Activated naive CD4-positive, alpha-beta T cell treated with anti-CD3 and anti-CD28 coated beads for 36 hours (primary cell): Measurements from ENCODE around the gene PHACTR1. TPM values are rescaled to one million over a fixed set of nuclear protein-coding genes. Genes with fewer than 3 reads are reported as not detected.

ENCODE experiments used
- CTCF ChIA-PET: fragments of 350-600 bp; sonication (Branson Sonifier 250); formaldehyde crosslinking; loops from one replicate; lab custom pipeline; 2021; ENCODE audit warnings: antibody characterized with exemption; lab: Charles Lee
- DNase-seq: peaks from one replicate; pipeline ENCODE4 v3.0.0-alpha.2; 2020
- H3K27ac Mint-ChIP-seq: one replicate; pipeline ENCODE4 v1.8.0; 2021; ENCODE audit warnings: mild to moderate bottlenecking, mixed read lengths
- H3K27me3 Mint-ChIP-seq: one replicate; pipeline ENCODE4 v1.8.0; 2021; ENCODE audit warnings: low read depth, mixed read lengths
- H3K36me3 Mint-ChIP-seq: one replicate; pipeline ENCODE4 v1.8.0; 2021; ENCODE audit warnings: low read depth, mixed read lengths
- H3K4me1 Mint-ChIP-seq: one replicate; pipeline ENCODE4 v1.8.0; 2021; ENCODE audit warnings: low read depth, mixed read lengths
- H3K4me3 Mint-ChIP-seq: one replicate; pipeline ENCODE4 v1.8.0; 2021; ENCODE audit warnings: mild to moderate bottlenecking, moderate library complexity, mixed read lengths
- H3K9me3 Mint-ChIP-seq: one replicate; pipeline ENCODE4 v1.8.0; 2021; ENCODE audit warnings: mixed read lengths
- intact Hi-C: fragments of 100-400 bp; cut with micrococcal nuclease; formaldehyde crosslinking; loops from one replicate; pipeline ENCODE4 v1.15.1; 2023
- total RNA-seq, 2 experiments: library from RNA; stranded (reverse); gene quantifications; one replicate each; pipeline ENCODE4 v1.2.3, GENCODE V29; 2021

Gene PHACTR1
- total RNA-seq, 2 experiments from 2014 or later = 0.31 TPM; not detected in 1

- intact Hi-C loops = no loop called here
- H3K9me3 Mint-ChIP-seq = no peaks in the 10 kb centered on the region
- no peaks in the 10 kb centered on the region for H3K36me3 Mint-ChIP-seq
- DNase-seq = no peak
- peaks cover 8% of the 10 kb centered on the region for H3K27me3 Mint-ChIP-seq
- CTCF ChIA-PET = no interaction called here
- no peak overlapping the region for H3K27ac Mint-ChIP-seq
- no peaks in the 10 kb centered on the region for H3K4me1 Mint-ChIP-seq
- no peak overlapping the region for H3K4me3 Mint-ChIP-seq
Observed at GRCh38 chr6:13081189-13081563, 364.6 kb downstream of the PHACTR1 start.

- no peaks in the 10 kb centered on the region for H3K9me3 Mint-ChIP-seq
- H3K4me1 Mint-ChIP-seq = no peaks in the 10 kb centered on the region
- no peak for DNase-seq
- intact Hi-C loops = no loop called here
- H3K36me3 Mint-ChIP-seq = no peaks in the 10 kb centered on the region
- no peak overlapping the region for H3K4me3 Mint-ChIP-seq
- H3K27ac Mint-ChIP-seq = no peak overlapping the region
- CTCF ChIA-PET = no interaction called here
- H3K27me3 Mint-ChIP-seq = peaks cover 3% of the 10 kb centered on the region
Observed at GRCh38 chr6:13089296-13089994, 372.9 kb downstream of the PHACTR1 start.

DNA sequence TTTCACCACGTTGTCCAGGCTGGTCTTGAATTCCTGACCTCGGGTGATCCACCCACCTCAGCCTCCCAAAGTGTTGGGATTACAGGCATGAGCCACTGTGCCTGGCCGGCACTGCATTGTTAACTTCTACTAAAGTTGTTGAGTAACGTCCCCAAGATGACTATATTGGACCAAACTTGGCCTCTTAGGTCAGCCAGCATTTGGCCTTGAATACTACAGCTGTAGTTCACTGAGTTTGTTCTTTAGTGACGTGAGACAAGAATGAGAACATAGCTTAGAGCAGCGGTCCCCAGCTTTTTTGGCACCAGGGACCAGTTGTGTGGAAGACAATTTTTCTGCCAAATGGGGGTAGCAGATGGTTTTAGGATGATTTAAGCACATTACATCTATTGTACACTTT, 374.6 kb downstream of the PHACTR1 start:
- H3K4me1 Mint-ChIP-seq = no peaks in the 10 kb centered on the region
- no peak for DNase-seq
- intact Hi-C loops = no loop called here
- no peak overlapping the region for H3K4me3 Mint-ChIP-seq
- CTCF ChIA-PET = interaction anchor here (0.6 kb wide), 1 partner anchor 92 kb away, joined by 3 read pairs; no protein-coding TSS in a partner anchor
- H3K27me3 Mint-ChIP-seq = peaks cover 3% of the 10 kb centered on the region
- no peak overlapping the region for H3K27ac Mint-ChIP-seq
- H3K36me3 Mint-ChIP-seq = no peaks in the 10 kb centered on the region
- no peaks in the 10 kb centered on the region for H3K9me3 Mint-ChIP-seq

DNA sequence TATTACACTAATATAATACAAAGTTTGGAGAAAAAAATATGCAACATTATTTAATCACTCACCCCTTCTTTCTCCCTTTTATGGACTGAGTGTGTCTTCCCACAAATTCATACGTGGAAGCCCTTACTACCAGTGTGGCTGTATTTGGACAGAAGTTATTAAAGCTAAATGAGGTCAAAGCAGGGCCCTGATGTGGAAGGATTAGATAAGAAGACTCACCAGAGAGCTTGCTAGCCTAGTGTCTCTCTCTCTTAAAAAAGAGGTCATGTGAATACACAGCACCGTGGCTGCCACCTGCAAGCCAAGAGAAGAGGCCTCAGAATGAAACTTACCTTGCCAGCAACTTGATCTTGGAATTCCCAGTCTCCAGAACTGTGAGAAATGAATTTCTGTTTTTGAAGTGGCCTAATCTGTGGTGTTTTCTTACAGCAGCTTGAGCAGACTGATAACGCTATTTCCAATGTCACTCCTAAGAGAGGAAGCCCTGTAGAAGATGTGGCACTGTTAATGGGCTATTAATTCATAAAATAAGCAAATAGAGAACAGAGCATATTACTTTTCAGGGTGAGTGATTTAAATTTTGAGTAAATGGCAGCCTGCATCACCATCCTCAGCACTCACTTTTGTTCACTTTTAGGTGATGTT, 378.3 kb downstream of the PHACTR1 start:
- Mint-ChIP-seq H3K27ac (no peak overlapping the region), H3K4me1 (no peaks in the 10 kb centered on the region), H3K4me3 (no peak overlapping the region), H3K27me3 (no peaks in the 10 kb centered on the region), H3K9me3 (no peaks in the 10 kb centered on the region), H3K36me3 (no peaks in the 10 kb centered on the region)
- no peak for DNase-seq
- CTCF ChIA-PET = interaction anchor here (0.7 kb wide), 1 partner anchor 9 kb away, joined by 3 read pairs; no protein-coding TSS in a partner anchor
- intact Hi-C loops = no loop called here

- H3K4me3 Mint-ChIP-seq = no peak overlapping the region
- intact Hi-C loops = no loop called here
- no peaks in the 10 kb centered on the region for H3K36me3 Mint-ChIP-seq
- no peak overlapping the region for H3K27ac Mint-ChIP-seq
- no peaks in the 10 kb centered on the region for H3K27me3 Mint-ChIP-seq
- H3K9me3 Mint-ChIP-seq = no peaks in the 10 kb centered on the region
- DNase-seq = no peak
- CTCF ChIA-PET = interaction anchor here (0.7 to 0.9 kb wide), 2 partner anchors 10 to 184 kb away, joined by 3 to 4 read pairs; no protein-coding TSS in a partner anchor
- no peaks in the 10 kb centered on the region for H3K4me1 Mint-ChIP-seq
Observed at GRCh38 chr6:13096084-13096483, 379.5 kb downstream of the PHACTR1 start.

DNA sequence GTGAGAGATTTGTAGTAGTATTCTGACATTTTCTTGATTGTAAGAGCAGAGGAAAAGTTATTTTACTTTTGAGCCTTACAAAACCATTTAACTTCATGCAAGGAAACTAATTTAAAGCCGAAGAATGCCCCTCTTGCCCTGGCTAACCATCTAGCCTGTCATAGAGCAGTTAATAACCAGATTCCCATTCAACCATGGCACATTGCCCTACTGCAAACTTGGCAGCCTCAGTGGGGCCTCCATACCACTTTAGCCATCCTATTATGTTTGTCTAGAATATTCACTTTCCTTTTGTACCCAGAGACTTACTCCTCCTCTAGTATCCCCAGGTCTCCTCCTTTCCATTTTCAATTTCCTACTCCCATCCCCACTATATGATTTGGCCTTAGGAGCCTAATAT, 380.9 kb downstream of the PHACTR1 start:
- no peak for DNase-seq
- Mint-ChIP-seq H3K4me3 (no peak overlapping the region), H3K27me3 (peaks cover 2% of the 10 kb centered on the region), H3K27ac (no peak overlapping the region), H3K36me3 (no peaks in the 10 kb centered on the region), H3K4me1 (no peaks in the 10 kb centered on the region), H3K9me3 (no peaks in the 10 kb centered on the region)
- intact Hi-C loops = no loop called here
- CTCF ChIA-PET = no interaction called here

GRCh38 chr6:13098006-13098405, 381.4 kb downstream of the PHACTR1 start:
- CTCF ChIA-PET = no interaction called here
- Mint-ChIP-seq H3K27ac (no peak overlapping the region), H3K9me3 (no peaks in the 10 kb centered on the region), H3K4me3 (no peak overlapping the region), H3K4me1 (no peaks in the 10 kb centered on the region), H3K27me3 (peaks cover 2% of the 10 kb centered on the region), H3K36me3 (no peaks in the 10 kb centered on the region)
- intact Hi-C loops = no loop called here
- DNase-seq = no peak

GRCh38 chr6:13098793-13099570, 382.4 kb downstream of the PHACTR1 start:
- intact Hi-C loops = no loop called here
- Mint-ChIP-seq H3K36me3 (no peaks in the 10 kb centered on the region), H3K27me3 (peaks cover 3% of the 10 kb centered on the region), H3K27ac (no peak overlapping the region), H3K4me1 (no peaks in the 10 kb centered on the region), H3K9me3 (no peaks in the 10 kb centered on the region), H3K4me3 (no peak overlapping the region)
- CTCF ChIA-PET = no interaction called here
- no peak for DNase-seq

DNA sequence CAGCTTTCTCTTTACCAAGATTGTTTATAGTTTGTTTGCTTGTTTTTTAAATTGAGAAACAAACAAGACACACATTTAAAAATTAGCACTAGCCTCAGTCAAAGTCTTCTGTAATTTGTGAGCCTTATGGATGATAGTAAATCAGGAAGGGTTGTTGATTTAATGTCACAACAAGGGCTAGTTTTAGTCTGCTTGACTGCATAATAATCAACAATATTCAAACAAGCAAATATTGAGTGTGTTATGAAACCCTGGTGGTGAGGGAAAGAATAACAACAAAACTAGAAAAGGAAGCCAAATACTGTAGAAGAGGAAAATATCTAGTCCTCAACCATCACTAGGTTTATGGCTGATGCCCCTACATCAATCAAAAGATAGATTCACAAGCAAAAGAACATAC, 383.2 kb downstream of the PHACTR1 start:
- Mint-ChIP-seq H3K9me3 (no peaks in the 10 kb centered on the region), H3K36me3 (no peaks in the 10 kb centered on the region), H3K27me3 (peaks cover 3% of the 10 kb centered on the region), H3K27ac (no peak overlapping the region), H3K4me1 (no peaks in the 10 kb centered on the region), H3K4me3 (no peak overlapping the region)
- intact Hi-C loops = no loop called here
- CTCF ChIA-PET = no interaction called here
- DNase-seq = no peak

DNA sequence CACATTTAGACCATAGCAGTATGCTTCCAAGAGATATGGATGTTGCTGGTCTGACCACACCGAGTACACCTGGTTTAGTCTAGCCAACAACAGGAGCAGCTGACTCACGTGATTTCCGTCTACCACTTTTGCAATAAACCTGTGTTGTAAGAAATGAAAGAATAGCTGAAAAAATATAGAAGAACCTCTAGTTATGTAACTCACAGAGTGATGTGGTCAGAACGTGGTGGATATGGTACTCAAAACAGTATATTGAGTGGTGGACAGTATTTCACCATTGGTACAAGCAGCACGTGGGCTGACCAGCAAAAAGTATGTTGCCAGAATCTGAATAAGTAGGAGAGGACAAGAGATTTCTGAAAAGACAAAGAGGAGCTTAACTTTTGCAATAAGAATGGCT, 384.8 kb downstream of the PHACTR1 start:
- Mint-ChIP-seq H3K9me3 (no peaks in the 10 kb centered on the region), H3K27me3 (peaks cover 3% of the 10 kb centered on the region), H3K4me1 (no peaks in the 10 kb centered on the region), H3K27ac (no peak overlapping the region), H3K36me3 (no peaks in the 10 kb centered on the region), H3K4me3 (no peak overlapping the region)
- CTCF ChIA-PET = interaction anchor here (0.5 kb wide), 1 partner anchor 580 kb away, joined by 4 read pairs; no protein-coding TSS in a partner anchor
- DNase-seq = no peak
- intact Hi-C loops = no loop called here

DNA sequence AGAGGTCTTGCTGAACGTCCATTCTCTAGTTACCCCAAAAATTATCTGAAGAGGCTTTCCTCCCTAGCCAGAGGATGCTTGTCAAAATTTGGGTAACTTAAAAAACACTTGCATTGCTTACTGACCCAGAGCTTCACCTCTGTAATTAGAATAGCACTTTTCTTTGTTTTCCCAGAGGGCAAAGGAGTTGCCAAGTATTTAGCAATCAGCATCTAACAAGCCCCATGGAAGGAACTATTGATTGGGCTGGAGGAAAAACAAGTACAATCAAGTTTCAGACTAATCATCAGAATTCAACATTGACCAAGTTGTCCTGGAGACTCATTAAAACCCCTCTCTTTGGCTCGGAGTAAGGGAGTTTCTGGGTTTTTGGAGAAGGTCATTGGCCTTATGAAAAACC, 385.4 kb downstream of the PHACTR1 start:
- CTCF ChIA-PET = no interaction called here
- H3K27ac Mint-ChIP-seq = no peak overlapping the region
- intact Hi-C loops = no loop called here
- H3K9me3 Mint-ChIP-seq = no peaks in the 10 kb centered on the region
- H3K36me3 Mint-ChIP-seq = no peaks in the 10 kb centered on the region
- DNase-seq = no peak
- H3K27me3 Mint-ChIP-seq = peaks cover 3% of the 10 kb centered on the region
- no peak overlapping the region for H3K4me3 Mint-ChIP-seq
- H3K4me1 Mint-ChIP-seq = no peaks in the 10 kb centered on the region

- DNase-seq = no peak
- Mint-ChIP-seq H3K4me1 (no peaks in the 10 kb centered on the region), H3K27ac (no peak overlapping the region), H3K27me3 (peaks cover 3% of the 10 kb centered on the region), H3K36me3 (no peaks in the 10 kb centered on the region), H3K4me3 (no peak overlapping the region), H3K9me3 (no peaks in the 10 kb centered on the region)
- CTCF ChIA-PET = no interaction called here
- intact Hi-C loops = no loop called here
Observed at GRCh38 chr6:13103169-13103568, 386.6 kb downstream of the PHACTR1 start.
